Keratinocyte (primary cell): ENCODE measurements around the gene ERFL.

Experiments
- EZH2 ChIP-seq: IDR thresholded peaks from one replicate; pipeline ENCODE4 v1.6.1; 2012; ENCODE audit warnings: inconsistent platforms, mild to moderate bottlenecking, low read length, moderate library complexity
- TF ChIP-seq, protein P1 (sequence below), 3 experiments: IDR thresholded peaks in 1 of 3; conservative IDR thresholded peaks in 1 of 3; optimal IDR thresholded peaks in 1 of 3; 2 replicates in 2 of 3; 3 replicates in 1 of 3; pipeline versions ENCODE3 to v1.5.1; 2011; ENCODE audit warnings: low read length in 3 of 3, mild to moderate bottlenecking in 3 of 3, moderate library complexity in 2 of 3, control low read depth in 1 of 3, inconsistent platforms in 1 of 3; ENCODE audit not compliant: insufficient read depth in 2 of 3; ENCODE audit errors: extremely low read depth in 1 of 3

GRCh38 chr19:41861116-41861768 is 67.0 kb downstream of the ERFL start:
- TF ChIP-seq, protein P1, sequence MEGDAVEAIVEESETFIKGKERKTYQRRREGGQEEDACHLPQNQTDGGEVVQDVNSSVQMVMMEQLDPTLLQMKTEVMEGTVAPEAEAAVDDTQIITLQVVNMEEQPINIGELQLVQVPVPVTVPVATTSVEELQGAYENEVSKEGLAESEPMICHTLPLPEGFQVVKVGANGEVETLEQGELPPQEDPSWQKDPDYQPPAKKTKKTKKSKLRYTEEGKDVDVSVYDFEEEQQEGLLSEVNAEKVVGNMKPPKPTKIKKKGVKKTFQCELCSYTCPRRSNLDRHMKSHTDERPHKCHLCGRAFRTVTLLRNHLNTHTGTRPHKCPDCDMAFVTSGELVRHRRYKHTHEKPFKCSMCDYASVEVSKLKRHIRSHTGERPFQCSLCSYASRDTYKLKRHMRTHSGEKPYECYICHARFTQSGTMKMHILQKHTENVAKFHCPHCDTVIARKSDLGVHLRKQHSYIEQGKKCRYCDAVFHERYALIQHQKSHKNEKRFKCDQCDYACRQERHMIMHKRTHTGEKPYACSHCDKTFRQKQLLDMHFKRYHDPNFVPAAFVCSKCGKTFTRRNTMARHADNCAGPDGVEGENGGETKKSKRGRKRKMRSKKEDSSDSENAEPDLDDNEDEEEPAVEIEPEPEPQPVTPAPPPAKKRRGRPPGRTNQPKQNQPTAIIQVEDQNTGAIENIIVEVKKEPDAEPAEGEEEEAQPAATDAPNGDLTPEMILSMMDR (optimal IDR thresholded peaks at IDR 0.05 in 1 of 3, IDR thresholded peaks at IDR 0.05 in 1 of 3, conservative IDR thresholded peaks at IDR 0.05 in 1 of 3; ENCODE audit: extremely low read depth in 1 of 3, insufficient read depth in 2 of 3, low read length in 3 of 3), result no peak
- no peak for TF ChIP-seq EZH2
